Epithelial cell of proximal tubule (primary cell): ENCODE results near the gene SPAG16. TPM values are rescaled to one million over a fixed set of nuclear protein-coding genes. Genes with fewer than 3 reads are reported as not detected.

ENCODE experiments used
- DNase-seq: peaks from one replicate; pipeline ENCODE4 v3.0.0-alpha.2; 2011; ENCODE audit warnings: low read depth
- H3K4me3 ChIP-seq: 2 replicates; pipeline ENCODE4 v1.5.1; 2011; ENCODE audit warnings: low read depth, mild to moderate bottlenecking, low read length
- CTCF ChIP-seq: conservative IDR thresholded peaks from 2 replicates; pipeline ENCODE4 v1.5.1; 2012; ENCODE audit warnings: low read depth, mild to moderate bottlenecking, low read length
- total RNA-seq: library from RNA; depleted of rRNA; stranded (reverse); fragments of >200 nt; gene quantifications from 2 replicates; pipeline ENCODE4 v1.2.3, GENCODE V29; 2015

Gene SPAG16
- total RNA-seq, 1 donor from 2014 or later: 25.5 TPM

DNA sequence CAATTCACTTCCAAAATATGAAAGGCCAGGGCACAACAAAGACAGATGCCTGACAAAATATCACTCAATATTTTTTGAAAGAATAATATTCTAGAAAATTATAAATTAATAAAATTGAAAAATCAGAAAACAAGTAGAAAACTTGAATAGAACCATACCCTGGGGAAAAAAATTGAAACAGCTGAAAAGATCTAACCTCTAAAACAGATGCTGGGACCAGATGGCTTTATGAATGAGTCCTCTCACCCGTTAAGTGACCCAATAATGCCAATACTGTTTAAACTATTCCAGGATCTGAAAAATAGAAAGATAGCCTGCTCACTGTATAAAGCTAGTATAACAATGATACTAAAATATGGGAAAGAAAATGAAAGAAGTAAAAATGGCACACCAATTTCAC is 804.3 kb downstream of the SPAG16 start:
- no peak overlapping the region for H3K4me3 ChIP-seq
- DNase-seq: no peak
- TF ChIP-seq CTCF: no peak

GRCh38 chr2:214096208-214096715 is 812.0 kb downstream of the SPAG16 start:
- no peak overlapping the region for H3K4me3 ChIP-seq
- DNase-seq: no peak
- TF ChIP-seq CTCF: no peak

- no peak for DNase-seq
- H3K4me3 ChIP-seq: no peak overlapping the region
- no peak for TF ChIP-seq CTCF
Observed at GRCh38 chr2:214098811-214099210, 814.5 kb downstream of the SPAG16 start.

- H3K4me3 ChIP-seq: no peak overlapping the region
- DNase-seq: no peak
- no peak for TF ChIP-seq CTCF
Observed at GRCh38 chr2:214100488-214100887, 816.2 kb downstream of the SPAG16 start.

- no peak for DNase-seq
- no peak overlapping the region for H3K4me3 ChIP-seq
- TF ChIP-seq CTCF: no peak
Observed at GRCh38 chr2:214103276-214104001, 819.2 kb downstream of the SPAG16 start.

- TF ChIP-seq CTCF: no peak
- H3K4me3 ChIP-seq: no peak overlapping the region
Observed at GRCh38 chr2:214104219-214104618, 820.0 kb downstream of the SPAG16 start.

GRCh38 chr2:214104967-214105366 is 820.7 kb downstream of the SPAG16 start:
- TF ChIP-seq CTCF: no peak
- no peak overlapping the region for H3K4me3 ChIP-seq
- no peak for DNase-seq

More at GRCh38 chr2:214104219-214104618, 820.0 kb downstream of the SPAG16 start:
- DNase-seq: no peak
